Activated gamma-delta T cell treated with Interleukin-2 at 50 U/mL for 16 hours (primary cell): ENCODE results near the gene SPTB.

Experiments used
- DNase-seq: peaks from one replicate; pipeline ENCODE4 v3.0.0-alpha.2; 2020

Gene SPTB

GRCh38 chr14:64743061-64743460 is 136.6 kb downstream of the SPTB start:
- no peak for DNase-seq

DNA sequence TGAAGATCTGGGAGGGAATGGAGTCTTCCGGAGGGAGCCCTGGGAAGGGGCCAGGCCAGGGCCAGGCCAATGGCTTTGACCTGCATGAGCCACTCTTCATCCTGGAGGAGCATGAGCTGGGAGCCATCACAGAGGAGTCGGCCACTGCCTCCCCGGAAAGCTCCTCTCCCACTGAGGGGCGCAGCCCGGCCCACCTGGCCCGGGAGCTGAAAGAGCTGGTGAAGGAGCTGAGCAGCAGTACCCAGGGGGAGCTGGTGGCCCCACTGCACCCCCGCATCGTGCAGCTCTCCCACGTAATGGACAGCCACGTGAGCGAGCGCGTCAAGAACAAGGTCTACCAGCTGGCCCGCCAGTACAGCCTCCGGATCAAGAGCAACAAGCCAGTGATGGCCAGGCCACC is 137.7 kb downstream of the SPTB start:
- DNase-seq = no peak

DNA sequence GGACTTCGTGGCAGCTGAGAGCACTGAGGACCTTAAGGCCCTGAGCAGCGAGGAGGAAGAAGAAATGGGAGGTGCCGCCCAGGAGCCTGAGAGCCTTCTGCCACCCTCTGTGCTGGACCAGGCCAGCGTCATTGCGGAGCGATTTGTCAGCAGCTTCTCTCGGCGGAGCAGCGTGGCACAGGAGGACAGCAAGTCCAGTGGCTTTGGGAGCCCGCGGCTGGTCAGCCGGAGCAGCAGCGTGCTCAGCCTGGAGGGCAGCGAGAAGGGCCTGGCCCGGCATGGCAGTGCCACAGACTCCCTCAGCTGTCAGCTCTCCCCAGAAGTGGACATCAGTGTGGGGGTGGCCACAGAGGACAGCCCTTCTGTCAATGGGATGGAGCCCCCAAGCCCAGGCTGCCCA is 138.5 kb downstream of the SPTB start:
- DNase-seq = no peak

DNA sequence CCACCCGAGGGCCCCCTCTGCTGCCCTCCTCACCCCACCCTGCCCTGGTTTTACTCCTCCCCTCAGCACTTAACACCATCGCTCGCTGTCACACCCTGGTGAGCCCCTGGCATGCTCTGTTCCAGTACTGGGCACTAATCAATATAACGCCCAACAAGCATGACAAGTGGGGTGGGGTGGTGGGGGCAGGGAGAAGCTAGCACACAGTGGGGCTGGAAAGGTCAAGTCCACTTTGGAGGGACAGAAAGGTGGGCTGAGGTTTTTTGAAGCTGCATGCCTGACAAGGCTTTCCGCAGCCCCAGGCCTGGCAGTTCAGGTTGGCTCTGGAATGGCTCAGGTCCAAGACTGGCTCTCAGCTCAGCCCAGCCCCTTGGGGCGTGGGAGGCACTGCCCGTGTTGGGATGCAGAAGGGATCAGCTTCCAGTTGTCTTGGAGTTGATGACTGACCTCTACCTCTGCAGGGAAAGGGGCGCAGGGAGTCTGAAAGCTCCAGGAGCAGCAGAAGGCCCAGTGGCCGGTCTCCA is 141.4 kb downstream of the SPTB start:
- no peak for DNase-seq

DNA sequence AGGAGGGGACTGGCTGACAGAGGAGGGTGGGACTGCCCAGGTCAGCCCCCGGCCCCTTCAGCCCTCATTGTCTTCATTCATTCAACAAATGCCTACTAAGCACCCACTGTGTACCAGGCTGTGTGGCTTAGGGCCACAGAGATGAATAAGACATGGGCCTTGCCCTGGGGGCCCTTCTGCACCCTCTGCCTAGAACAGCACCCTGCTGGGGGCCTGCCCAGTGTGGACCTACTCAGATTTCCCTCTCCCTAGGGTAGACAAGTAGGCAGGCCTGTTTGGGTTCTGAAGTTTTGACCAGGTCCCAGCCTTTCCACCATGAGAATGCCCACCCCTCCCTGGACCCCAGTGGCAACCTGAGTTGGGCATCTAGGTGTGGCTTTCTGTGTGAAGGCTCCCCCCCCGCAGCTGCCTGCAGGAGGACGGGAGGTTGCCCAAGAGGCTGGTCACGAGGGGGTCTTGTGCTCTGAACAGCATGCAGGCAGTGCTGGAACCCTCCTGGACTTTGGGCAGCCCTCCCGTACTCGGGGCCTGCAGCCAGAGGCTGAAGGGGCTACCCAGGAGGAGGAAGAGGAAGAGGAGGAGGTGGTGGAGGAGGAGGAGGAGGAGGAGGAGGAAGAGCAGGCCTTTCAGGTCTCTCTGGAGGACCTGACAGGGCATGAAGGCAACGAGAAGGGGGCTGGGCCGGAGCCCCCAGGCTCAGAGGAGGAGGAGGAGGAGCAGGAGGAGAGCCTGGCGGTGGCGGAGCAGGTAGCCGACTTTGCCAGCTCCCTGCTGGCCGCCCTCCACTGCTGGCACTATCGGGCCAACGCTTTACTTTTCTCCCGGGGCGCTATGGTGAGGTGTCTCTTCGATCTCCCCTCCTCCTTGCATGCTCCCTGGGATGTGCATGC is 142.1 kb downstream of the SPTB start:
- no peak for DNase-seq

GRCh38 chr14:64736271-64737169 is 143.2 kb downstream of the SPTB start:
- DNase-seq = no peak

GRCh38 chr14:64734990-64735389 is 144.7 kb downstream of the SPTB start:
- no peak for DNase-seq

GRCh38 chr14:64733899-64734298 is 145.8 kb downstream of the SPTB start:
- DNase-seq = no peak

DNA sequence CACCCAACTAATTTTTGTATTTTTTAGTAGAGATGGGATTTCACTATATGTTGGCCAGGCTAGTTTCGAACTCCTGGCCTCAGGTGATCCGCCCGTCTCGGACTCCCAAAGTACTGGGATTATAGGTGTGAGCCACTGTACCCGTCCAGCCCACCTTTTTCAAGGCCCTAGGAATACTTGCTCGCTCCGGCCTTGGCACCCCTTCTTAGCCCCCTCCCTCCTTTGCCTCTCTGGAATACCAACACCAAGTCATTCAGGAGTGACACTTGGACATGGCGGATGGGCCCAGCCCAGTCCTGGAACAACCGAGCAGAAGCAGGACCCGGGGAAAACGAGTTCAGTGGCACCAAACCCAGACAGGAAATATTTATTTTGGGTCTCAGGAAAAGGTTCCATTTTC is 146.4 kb downstream of the SPTB start:
- no peak for DNase-seq

DNA sequence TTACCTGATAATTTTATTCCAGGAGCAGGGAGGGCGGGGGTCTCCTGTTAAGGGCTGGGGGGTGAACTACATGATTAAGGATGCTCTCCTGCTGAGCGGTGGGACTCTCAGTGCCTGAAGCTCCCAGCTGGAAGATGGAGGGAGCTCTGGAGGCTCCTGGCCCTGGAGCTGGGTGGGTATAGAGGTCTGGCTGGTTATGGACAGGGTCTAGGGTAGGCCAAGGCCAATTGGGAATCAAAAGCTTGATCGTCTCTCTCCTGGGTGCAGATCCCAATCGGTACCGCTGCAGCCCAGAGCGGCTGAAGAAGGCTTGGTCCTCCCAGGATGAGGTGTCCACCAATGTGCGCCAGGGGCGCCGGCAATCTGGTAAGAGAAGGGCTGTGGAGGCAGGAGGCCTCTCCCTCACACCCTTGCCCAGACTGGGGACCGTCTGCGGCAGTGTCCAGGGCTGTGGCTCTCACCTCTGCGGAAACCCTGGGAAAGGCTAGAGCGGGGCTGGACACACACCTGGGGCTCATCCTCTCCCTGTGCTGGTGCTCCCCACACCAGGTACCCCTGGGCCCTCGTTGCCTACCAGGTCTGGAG is 147.1 kb downstream of the SPTB start:
- DNase-seq = no peak

DNA sequence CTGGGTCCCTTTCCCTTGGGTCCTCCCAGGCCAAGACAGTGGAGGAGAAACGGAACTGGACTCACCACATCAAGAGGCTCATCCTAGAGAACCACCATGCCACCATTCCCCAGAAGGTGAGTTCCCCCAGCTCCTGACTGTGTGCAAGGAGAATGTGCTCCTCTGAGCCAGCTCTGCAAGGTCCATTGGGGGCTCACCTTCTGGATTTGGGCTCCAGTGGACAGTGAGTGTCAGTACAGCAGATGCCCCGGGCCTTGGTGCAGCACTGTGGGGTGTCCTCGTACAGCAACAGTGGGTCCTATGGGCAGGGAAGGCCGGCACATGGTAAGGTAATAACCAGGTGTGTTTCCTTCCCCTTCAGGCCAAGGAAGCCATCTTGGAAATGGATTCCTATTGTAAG is 147.6 kb downstream of the SPTB start:
- DNase-seq = no peak

DNA sequence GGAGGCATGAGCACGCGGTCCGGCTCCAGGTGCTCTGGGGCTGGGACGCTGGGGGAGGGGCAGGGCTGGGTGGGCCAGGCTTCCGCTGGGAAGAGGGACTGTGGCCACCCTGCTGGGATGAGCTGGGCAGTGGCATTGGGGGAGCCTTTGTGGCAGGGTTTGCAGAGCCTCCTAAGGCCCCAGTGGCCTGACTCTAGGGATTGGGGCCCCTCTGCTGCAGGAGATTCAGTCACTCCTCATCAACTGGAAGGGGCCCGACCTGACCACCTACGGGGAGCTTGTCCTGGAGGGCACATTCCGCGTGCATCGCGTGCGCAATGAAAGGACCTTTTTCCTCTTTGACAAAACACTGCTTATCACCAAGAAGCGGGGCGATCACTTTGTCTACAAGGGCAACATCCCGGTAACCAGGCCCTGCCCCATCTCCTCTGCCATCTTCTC is 148.5 kb downstream of the SPTB start:
- DNase-seq = no peak

DNA sequence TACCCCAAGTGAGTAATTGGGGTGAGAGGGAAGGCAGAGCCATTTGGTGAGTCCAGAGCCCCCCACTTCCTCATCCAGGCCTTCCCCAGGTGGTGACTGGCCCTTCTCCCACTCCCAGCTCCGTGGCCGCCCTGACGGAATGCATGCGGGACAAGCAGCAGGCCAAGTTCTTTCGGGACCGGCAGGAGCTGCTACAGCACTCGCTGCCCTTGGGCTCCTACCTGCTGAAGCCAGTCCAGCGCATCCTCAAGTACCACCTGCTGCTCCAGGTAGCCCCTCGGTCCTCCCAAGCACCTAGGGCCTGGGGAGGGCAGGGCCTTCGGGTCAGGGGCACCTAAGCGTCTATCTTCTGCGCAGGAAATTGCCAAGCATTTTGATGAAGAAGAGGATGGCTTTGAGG is 149.0 kb downstream of the SPTB start:
- no peak for DNase-seq

- no peak for DNase-seq
Observed at GRCh38 chr14:64730061-64730440, 149.7 kb downstream of the SPTB start.

GRCh38 chr14:64729386-64730060 is 150.2 kb downstream of the SPTB start:
- DNase-seq = no peak

DNA sequence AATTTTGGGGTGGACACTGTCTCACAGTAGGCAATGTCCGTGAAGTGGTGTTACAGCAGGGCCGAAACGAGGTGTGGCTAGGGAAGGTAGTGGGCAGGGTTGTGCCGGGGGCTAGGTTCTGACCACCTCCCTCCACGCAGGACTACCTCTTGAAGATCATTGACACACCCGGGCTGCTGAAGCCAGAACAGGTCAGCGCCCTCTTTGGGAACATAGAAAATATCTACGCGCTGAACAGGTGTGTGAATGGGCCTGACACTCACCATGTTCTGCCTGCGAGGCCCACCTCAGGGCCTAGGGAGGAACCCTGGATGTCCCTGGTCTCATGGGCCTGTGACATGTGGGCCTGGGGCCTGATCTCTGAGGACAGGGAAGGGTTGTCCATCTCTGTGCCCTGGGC is 150.9 kb downstream of the SPTB start:
- no peak for DNase-seq

DNA sequence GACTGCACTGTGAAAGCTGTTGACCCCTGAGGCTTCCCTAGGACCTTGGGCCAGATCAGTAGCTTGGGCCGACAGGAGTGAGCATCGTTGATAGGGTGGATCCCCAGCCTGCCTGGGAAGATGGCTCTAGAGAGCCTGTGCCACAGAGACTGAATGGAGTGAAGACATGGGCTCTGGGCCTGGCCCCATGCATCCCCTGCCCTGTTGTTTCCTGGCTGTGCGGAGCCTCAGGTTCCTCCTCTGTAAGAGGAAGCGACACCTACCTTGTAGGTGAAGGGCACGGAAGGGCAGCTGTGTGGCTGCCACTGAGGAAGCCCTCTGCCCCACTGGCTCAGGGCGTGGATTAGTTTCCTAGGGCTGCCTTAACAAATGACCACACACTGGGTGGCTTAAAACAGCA is 151.6 kb downstream of the SPTB start:
- DNase-seq = no peak

DNA sequence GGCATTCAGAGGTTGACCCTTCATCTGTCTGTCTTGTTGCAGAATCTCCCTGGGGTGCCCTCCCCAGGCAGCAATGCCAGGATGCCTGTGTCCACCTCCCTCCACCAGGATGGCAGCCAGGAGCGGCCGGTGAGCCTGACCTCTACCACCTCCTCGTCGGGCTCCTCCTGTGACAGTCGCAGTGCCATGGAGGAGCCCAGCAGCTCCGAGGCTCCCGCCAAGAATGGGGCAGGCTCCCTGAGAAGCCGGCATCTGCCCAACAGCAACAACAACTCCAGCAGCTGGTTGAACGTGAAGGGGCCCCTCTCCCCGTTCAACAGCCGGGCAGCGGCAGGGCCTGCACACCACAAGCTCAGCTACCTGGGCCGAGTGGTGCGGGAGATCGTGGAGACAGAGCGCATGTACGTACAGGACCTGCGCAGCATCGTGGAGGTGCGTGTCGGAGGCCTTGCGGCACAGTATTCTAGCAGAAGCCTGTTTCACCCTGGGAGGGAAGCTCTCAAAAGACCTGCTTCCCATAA is 152.1 kb downstream of the SPTB start:
- no peak for DNase-seq

- no peak for DNase-seq
Observed at GRCh38 chr14:64726585-64726890, 153.2 kb downstream of the SPTB start.

GRCh38 chr14:64725879-64726584 is 153.7 kb downstream of the SPTB start:
- DNase-seq = no peak

GRCh38 chr14:64725261-64725815 is 154.4 kb downstream of the SPTB start:
- no peak for DNase-seq

DNA sequence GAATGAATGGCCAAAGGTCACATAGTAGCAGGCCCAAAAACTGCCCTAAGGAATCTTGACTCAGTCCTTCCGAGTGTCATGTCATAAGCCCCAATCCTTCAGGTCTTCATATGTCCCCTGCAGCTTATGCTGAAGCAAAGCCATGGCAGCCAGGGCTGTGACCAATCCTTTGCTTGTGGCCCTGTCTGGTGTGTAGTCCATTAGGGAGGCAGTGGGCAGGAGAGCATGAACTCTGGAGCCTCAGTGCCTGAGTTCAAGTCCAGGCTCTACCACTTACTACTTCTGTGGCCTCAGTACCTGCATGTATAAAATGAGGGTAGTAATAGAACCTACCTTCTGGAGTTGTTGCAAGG is 155.2 kb downstream of the SPTB start:
- DNase-seq = no peak
